ENCODE measurements around the gene KAT6B. TPM values are rescaled to one million over a fixed set of nuclear protein-coding genes. Genes with fewer than 3 reads are reported as not detected.

Gene KAT6B
- polyA plus RNA-seq, 2 donors, result 4.7 to 6.7 TPM

DNA sequence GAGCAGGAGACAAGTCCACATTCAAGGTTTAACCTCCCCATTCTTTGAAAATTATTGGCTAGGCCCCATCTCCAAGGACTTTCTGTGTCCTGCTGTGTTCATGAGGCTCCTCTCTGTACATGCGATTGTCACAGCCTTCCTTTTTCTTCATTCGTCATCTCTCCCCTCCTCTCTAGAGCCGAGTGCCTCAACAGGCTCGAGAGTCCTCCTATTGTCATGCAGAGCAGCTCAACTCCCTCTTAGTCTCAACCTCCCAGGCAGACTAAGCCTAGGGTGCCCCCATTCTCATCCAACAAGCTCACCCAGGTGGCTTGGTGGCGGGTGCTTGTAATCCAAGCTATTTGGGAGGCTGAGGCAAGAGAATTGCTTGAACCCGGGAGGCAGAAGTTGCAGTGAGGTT, 249.9 kb downstream of the KAT6B start:
- H3K9me3 ChIP-seq (ENCODE audit: control insufficient read depth in 2 of 2, insufficient read depth in 1 of 2, low read depth in 1 of 2, low read length in 1 of 2), result peaks cover 0 to under 1% of the 10 kb centered on the region in 2 donors
- H3K27me3 ChIP-seq (ENCODE audit: control insufficient read depth in 1 of 2, insufficient read depth in 2 of 2, low read length in 2 of 2), result no peaks in the 10 kb centered on the region
- WGBS, 2 donors, result 91 to 93% methylated on average over 6 of the region's 6 CpGs
- H3K4me3 ChIP-seq (ENCODE audit: low read depth in 1 of 2, low read length in 2 of 2), result no peak overlapping the region
- H3K27ac ChIP-seq (ENCODE audit: low read depth in 2 of 2, low read length in 1 of 2), result no peak overlapping the region
- no peaks in the 10 kb centered on the region for H3K4me1 ChIP-seq (ENCODE audit: control insufficient read depth in 2 of 2, insufficient read depth in 2 of 2, low read length in 1 of 2)
- no peaks in the 10 kb centered on the region for H3K36me3 ChIP-seq (ENCODE audit: control insufficient read depth in 2 of 2, insufficient read depth in 2 of 2, low read length in 1 of 2)

GRCh38 chr10:75079436-75080083, 253.2 kb downstream of the KAT6B start:
- no peaks in the 10 kb centered on the region for H3K27me3 ChIP-seq (ENCODE audit: control insufficient read depth in 1 of 2, insufficient read depth in 2 of 2, low read length in 2 of 2)
- H3K4me1 ChIP-seq (ENCODE audit: control insufficient read depth in 2 of 2, insufficient read depth in 2 of 2, low read length in 1 of 2), result no peaks in the 10 kb centered on the region
- H3K9me3 ChIP-seq (ENCODE audit: control insufficient read depth in 2 of 2, insufficient read depth in 1 of 2, low read depth in 1 of 2, low read length in 1 of 2), result peaks cover 0 to 3% of the 10 kb centered on the region in 2 donors
- 74 to 78% methylated on average over 9 of the region's 9 CpGs for WGBS, 2 donors
- H3K36me3 ChIP-seq (ENCODE audit: control insufficient read depth in 2 of 2, insufficient read depth in 2 of 2, low read length in 1 of 2), result no peaks in the 10 kb centered on the region
- H3K4me3 ChIP-seq (ENCODE audit: low read depth in 1 of 2, low read length in 2 of 2), result no peak overlapping the region
- no peak overlapping the region for H3K27ac ChIP-seq (ENCODE audit: low read depth in 2 of 2, low read length in 1 of 2)

DNA sequence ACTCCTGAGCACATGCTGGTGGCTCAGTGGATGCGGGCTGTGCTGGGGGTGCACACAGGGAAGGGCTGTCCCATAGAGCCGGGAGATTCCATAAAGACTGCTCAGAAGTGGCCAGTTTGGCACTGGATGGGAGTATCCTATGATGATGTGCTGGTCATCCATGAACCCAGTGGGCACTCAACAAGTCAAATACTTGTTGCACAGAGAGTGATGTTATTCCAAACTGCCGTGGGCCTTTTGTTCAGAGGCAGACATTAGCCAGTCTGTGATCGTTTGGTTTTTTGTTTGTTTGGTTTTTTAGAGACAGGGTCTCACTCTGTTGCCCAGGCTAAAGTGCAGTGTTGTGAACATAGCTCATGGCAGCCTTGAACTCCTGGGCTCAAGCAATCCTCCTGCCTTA, 254.2 kb downstream of the KAT6B start:
- 91 to 96% methylated on average over 4 of the region's 4 CpGs for WGBS, 2 donors

GRCh38 chr10:75081379-75081778, 255.0 kb downstream of the KAT6B start:
- Histone ChIP-seq H3K27me3 (ENCODE audit: control insufficient read depth in 1 of 2, insufficient read depth in 2 of 2, low read length in 2 of 2) (no peaks in the 10 kb centered on the region), H3K9me3 (ENCODE audit: control insufficient read depth in 2 of 2, insufficient read depth in 1 of 2, low read depth in 1 of 2, low read length in 1 of 2) (peaks cover 0 to 3% of the 10 kb centered on the region in 2 donors), H3K27ac (ENCODE audit: low read depth in 2 of 2, low read length in 1 of 2) (no peak overlapping the region), H3K4me3 (ENCODE audit: low read depth in 1 of 2, low read length in 2 of 2) (no peak overlapping the region), H3K36me3 (ENCODE audit: control insufficient read depth in 2 of 2, insufficient read depth in 2 of 2, low read length in 1 of 2) (no peaks in the 10 kb centered on the region), H3K4me1 (ENCODE audit: control insufficient read depth in 2 of 2, insufficient read depth in 2 of 2, low read length in 1 of 2) (no peaks in the 10 kb centered on the region)
- 94 to 97% methylated on average over 5 of the region's 5 CpGs for WGBS, 2 donors

More for the DNA sequence above, 254.2 kb downstream of the KAT6B start:
- Histone ChIP-seq H3K4me3 (ENCODE audit: low read depth in 1 of 2, low read length in 2 of 2) (no peak overlapping the region), H3K36me3 (ENCODE audit: control insufficient read depth in 2 of 2, insufficient read depth in 2 of 2, low read length in 1 of 2) (no peaks in the 10 kb centered on the region), H3K9me3 (ENCODE audit: control insufficient read depth in 2 of 2, insufficient read depth in 1 of 2, low read depth in 1 of 2, low read length in 1 of 2) (peaks cover 0 to 3% of the 10 kb centered on the region in 2 donors), H3K27ac (ENCODE audit: low read depth in 2 of 2, low read length in 1 of 2) (no peak overlapping the region), H3K27me3 (ENCODE audit: control insufficient read depth in 1 of 2, insufficient read depth in 2 of 2, low read length in 2 of 2) (no peaks in the 10 kb centered on the region), H3K4me1 (ENCODE audit: control insufficient read depth in 2 of 2, insufficient read depth in 2 of 2, low read length in 1 of 2) (no peaks in the 10 kb centered on the region)
